ENCODE data around the gene C11orf65. TPM values are rescaled to one million over a fixed set of nuclear protein-coding genes. Genes with fewer than 3 reads are reported as not detected.
"Not testable (repeated sequence)": the region's sequence is repeated elsewhere in the genome, so short reads cannot be mapped to it uniquely, and the experiment has no call there.

C11orf65 gene
- total RNA-seq, 1 donor from 2014 or later: 0.67 TPM

GRCh38 chr11:108394744-108395284 is 72.5 kb downstream of the C11orf65 start:
- Mint-ChIP-seq H3K36me3 (ENCODE audit: insufficient read depth) (no peaks in the 10 kb centered on the region), H3K4me3 (ENCODE audit: low read depth) (no peak overlapping the region), H3K27me3 (no peaks in the 10 kb centered on the region), H3K4me1 (ENCODE audit: low read depth) (peaks cover 3% of the 10 kb centered on the region), H3K9me3 (ENCODE audit: low read depth) (no peaks in the 10 kb centered on the region), H3K27ac (no peak overlapping the region)
- no peak for DNase-seq (ENCODE audit: low spot score, unreplicated experiment)
- TF ChIP-seq CTCF (IDR thresholded peaks at IDR 0.05; ENCODE audit: unreplicated experiment): no peak

- H3K9me3 Mint-ChIP-seq (ENCODE audit: low read depth): no peaks in the 10 kb centered on the region
- no peak for TF ChIP-seq CTCF (IDR thresholded peaks at IDR 0.05; ENCODE audit: unreplicated experiment)
- no peaks in the 10 kb centered on the region for H3K36me3 Mint-ChIP-seq (ENCODE audit: insufficient read depth)
- no peak for DNase-seq (ENCODE audit: low spot score, unreplicated experiment)
- H3K27ac Mint-ChIP-seq: no peak overlapping the region
- no peaks in the 10 kb centered on the region for H3K27me3 Mint-ChIP-seq
- H3K4me3 Mint-ChIP-seq (ENCODE audit: low read depth): no peak overlapping the region
- H3K4me1 Mint-ChIP-seq (ENCODE audit: low read depth): peaks cover 3% of the 10 kb centered on the region
These were observed 74.3 kb downstream of the C11orf65 start for GRCh38 chr11:108393046-108393445.

GRCh38 chr11:108392353-108392752 is 75.0 kb downstream of the C11orf65 start:
- H3K4me1 Mint-ChIP-seq (ENCODE audit: low read depth): peaks cover 2% of the 10 kb centered on the region
- H3K4me3 Mint-ChIP-seq (ENCODE audit: low read depth): no peak overlapping the region
- H3K9me3 Mint-ChIP-seq (ENCODE audit: low read depth): no peaks in the 10 kb centered on the region
- no peak for DNase-seq (ENCODE audit: low spot score, unreplicated experiment)
- H3K27me3 Mint-ChIP-seq: no peaks in the 10 kb centered on the region
- H3K36me3 Mint-ChIP-seq (ENCODE audit: insufficient read depth): no peaks in the 10 kb centered on the region
- no peak overlapping the region for H3K27ac Mint-ChIP-seq
- TF ChIP-seq CTCF (IDR thresholded peaks at IDR 0.05; ENCODE audit: unreplicated experiment): no peak

- Mint-ChIP-seq H3K4me3 (ENCODE audit: low read depth) (no peak overlapping the region), H3K27me3 (no peaks in the 10 kb centered on the region), H3K27ac (no peak overlapping the region), H3K36me3 (ENCODE audit: insufficient read depth) (no peaks in the 10 kb centered on the region), H3K9me3 (ENCODE audit: low read depth) (no peaks in the 10 kb centered on the region), H3K4me1 (ENCODE audit: low read depth) (peaks cover 2% of the 10 kb centered on the region)
- no peak for DNase-seq (ENCODE audit: low spot score, unreplicated experiment)
- TF ChIP-seq CTCF (IDR thresholded peaks at IDR 0.05; ENCODE audit: unreplicated experiment): no peak
These were observed 78.8 kb downstream of the C11orf65 start for GRCh38 chr11:108388576-108388975.

- H3K4me1 Mint-ChIP-seq (ENCODE audit: low read depth): peaks cover 17% of the 10 kb centered on the region
- not testable (repeated sequence) for DNase-seq (ENCODE audit: low spot score, unreplicated experiment); H3K4me3 Mint-ChIP-seq (ENCODE audit: low read depth); H3K9me3 Mint-ChIP-seq (ENCODE audit: low read depth); H3K27me3 Mint-ChIP-seq; H3K36me3 Mint-ChIP-seq (ENCODE audit: insufficient read depth); H3K27ac Mint-ChIP-seq
These were observed 93.8 kb downstream of the C11orf65 start for GRCh38 chr11:108373505-108373904.

GRCh38 chr11:108370990-108371389 is 96.3 kb downstream of the C11orf65 start:
- Mint-ChIP-seq H3K36me3 (ENCODE audit: insufficient read depth) (peaks cover 13% of the 10 kb centered on the region), H3K4me1 (ENCODE audit: low read depth) (peaks cover 25% of the 10 kb centered on the region), H3K27ac (no peak overlapping the region), H3K27me3 (no peaks in the 10 kb centered on the region), H3K4me3 (ENCODE audit: low read depth) (no peak overlapping the region), H3K9me3 (ENCODE audit: low read depth) (peaks cover 4% of the 10 kb centered on the region)
- no peak for DNase-seq (ENCODE audit: low spot score, unreplicated experiment)
- no peak for TF ChIP-seq CTCF (IDR thresholded peaks at IDR 0.05; ENCODE audit: unreplicated experiment)
